Measurements from ENCODE around the gene ARAP2. TPM values are rescaled to one million over a fixed set of nuclear protein-coding genes. Genes with fewer than 3 reads are reported as not detected.

ARAP2 gene
- total and polyA plus RNA-seq, 7 experiments from 2014 or later: 10.4 to 78.5 (median 43.5) TPM

DNA sequence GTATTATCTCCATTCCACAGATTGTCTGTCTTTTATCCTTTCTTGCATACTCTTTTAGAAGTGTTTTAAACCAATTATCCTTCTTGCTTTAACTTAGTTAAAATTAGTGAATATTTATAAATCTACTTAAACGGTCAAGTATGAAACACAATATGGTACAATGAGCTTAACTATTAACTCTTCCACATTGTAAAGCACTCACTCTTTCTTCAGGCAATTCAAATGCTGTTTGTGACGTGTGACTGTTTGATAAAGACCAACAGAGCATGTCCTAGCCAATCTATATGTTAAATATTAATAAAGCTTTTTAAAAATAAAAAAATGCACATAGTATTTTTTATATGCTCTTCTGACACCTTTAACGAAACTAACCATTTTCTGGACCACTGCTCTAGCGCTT lies 192.7 kb downstream of the ARAP2 start:
- ChIA-PET POLR2A (no interaction called here), CTCF (no interaction called here)
- Mint-ChIP-seq H3K27me3 (no peaks in the 10 kb centered on the region), H3K4me3 (no peak overlapping the region), H3K9me3 (no peaks in the 10 kb centered on the region), H3K27ac (no peak overlapping the region), H3K36me3 (peaks cover 0 to 1% (median 0%) of the 10 kb centered on the region in 5 donors), H3K4me1 (no peaks in the 10 kb centered on the region)
- H3K27ac ChIP-seq (ENCODE audit: low read depth, low read length): no peak overlapping the region
- H3K36me3 ChIP-seq (ENCODE audit: control insufficient read depth in 2 of 3, insufficient read depth in 3 of 3, low read length in 3 of 3): no peaks in the 10 kb centered on the region
- H3K9me3 ChIP-seq (ENCODE audit: control insufficient read depth in 2 of 3, low read length in 3 of 3): no peaks in the 10 kb centered on the region
- intact Hi-C loops (cut with micrococcal nuclease): no loop called here
- H3K27me3 ChIP-seq (ENCODE audit: control insufficient read depth in 2 of 2, insufficient read depth in 2 of 2, low read length in 2 of 2): no peaks in the 10 kb centered on the region
- no peaks in the 10 kb centered on the region for H3K4me1 ChIP-seq (ENCODE audit: control insufficient read depth in 2 of 2, insufficient read depth in 2 of 2, low read length in 2 of 2)
- H3K4me3 ChIP-seq (ENCODE audit: low read length): no peak overlapping the region
- ATAC-seq (no peak), DNase-seq (no peak)

DNA sequence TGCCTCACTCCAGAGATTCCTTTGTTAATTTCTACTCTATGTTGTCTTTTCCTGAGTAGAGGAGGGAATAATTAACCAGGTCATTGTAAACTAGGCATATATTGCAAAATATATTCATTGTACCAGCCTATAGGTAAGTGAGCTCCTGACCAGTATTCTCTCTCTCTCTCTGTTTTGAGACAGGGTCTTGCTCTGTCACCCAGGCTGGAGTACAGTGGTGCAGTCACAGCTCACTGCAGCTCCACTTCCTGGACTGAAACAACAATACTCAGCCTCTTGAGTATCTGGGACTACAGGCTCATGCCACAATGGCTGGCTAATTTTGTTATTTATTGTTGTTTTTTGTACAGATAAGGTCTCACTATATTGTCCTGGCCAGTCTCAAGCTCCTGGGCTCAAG lies 198.3 kb downstream of the ARAP2 start:
- POLR2A ChIA-PET: no interaction called here
- Mint-ChIP-seq H3K27ac (no peak overlapping the region), H3K4me3 (no peak overlapping the region), H3K4me1 (no peaks in the 10 kb centered on the region), H3K9me3 (no peaks in the 10 kb centered on the region), H3K36me3 (peaks cover 0 to 5% (median 1%) of the 10 kb centered on the region in 5 donors), H3K27me3 (no peaks in the 10 kb centered on the region)
- Histone ChIP-seq H3K9me3 (ENCODE audit: control insufficient read depth in 2 of 3, low read length in 3 of 3) (no peaks in the 10 kb centered on the region), H3K4me3 (ENCODE audit: low read length) (no peak overlapping the region), H3K4me1 (ENCODE audit: control insufficient read depth in 2 of 2, insufficient read depth in 2 of 2, low read length in 2 of 2) (no peaks in the 10 kb centered on the region), H3K36me3 (ENCODE audit: control insufficient read depth in 2 of 3, insufficient read depth in 3 of 3, low read length in 3 of 3) (no peaks in the 10 kb centered on the region), H3K27me3 (ENCODE audit: control insufficient read depth in 2 of 2, insufficient read depth in 2 of 2, low read length in 2 of 2) (no peaks in the 10 kb centered on the region), H3K27ac (ENCODE audit: low read depth, low read length) (no peak overlapping the region)
- CTCF ChIA-PET: no interaction called here
- intact Hi-C loops (cut with micrococcal nuclease): no loop called here
- ATAC-seq (no peak), DNase-seq (no peak)

DNA sequence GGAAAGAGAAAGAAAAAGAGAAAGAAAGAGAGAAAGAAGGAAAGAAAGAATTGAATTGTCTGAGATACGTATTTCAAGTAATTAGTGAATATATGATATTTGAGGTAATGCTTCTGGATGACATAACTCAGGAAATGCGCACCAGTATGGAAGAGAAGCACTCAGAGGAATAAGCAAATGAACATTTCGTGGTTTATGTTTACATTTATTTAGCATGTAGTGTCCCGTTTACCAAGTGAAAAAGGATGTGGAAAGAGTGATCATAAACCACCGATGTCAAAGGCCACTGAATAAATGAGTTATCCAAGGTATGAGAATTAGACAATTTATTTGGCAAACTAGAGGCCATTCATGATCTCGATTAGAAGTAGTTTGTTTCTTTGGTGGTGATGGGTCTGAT lies 200.4 kb downstream of the ARAP2 start:
- H3K4me3 Mint-ChIP-seq: no peak overlapping the region
- ATAC-seq: no peak
- no peak overlapping the region for H3K4me3 ChIP-seq (ENCODE audit: low read length)
- H3K4me1 Mint-ChIP-seq: peaks cover 0 to 4% (median 0%) of the 10 kb centered on the region in 7 donors
- H3K27me3 ChIP-seq (ENCODE audit: control insufficient read depth in 2 of 2, insufficient read depth in 2 of 2, low read length in 2 of 2): no peaks in the 10 kb centered on the region
- H3K36me3 ChIP-seq (ENCODE audit: control insufficient read depth in 2 of 3, insufficient read depth in 3 of 3, low read length in 3 of 3): no peaks in the 10 kb centered on the region
- intact Hi-C loops (cut with micrococcal nuclease): no loop called here
- H3K27ac Mint-ChIP-seq: no peak overlapping the region
- ChIA-PET POLR2A (no interaction called here), CTCF (no interaction called here)
- H3K36me3 Mint-ChIP-seq: peaks cover 0 to 5% (median 1%) of the 10 kb centered on the region in 5 donors
- no peaks in the 10 kb centered on the region for H3K9me3 ChIP-seq (ENCODE audit: control insufficient read depth in 2 of 3, low read length in 3 of 3)
- H3K4me1 ChIP-seq (ENCODE audit: control insufficient read depth in 2 of 2, insufficient read depth in 2 of 2, low read length in 2 of 2): no peaks in the 10 kb centered on the region
- no peaks in the 10 kb centered on the region for H3K27me3 Mint-ChIP-seq
- no peak overlapping the region for H3K27ac ChIP-seq (ENCODE audit: low read depth, low read length)
- H3K9me3 Mint-ChIP-seq: no peaks in the 10 kb centered on the region
- DNase-seq: no peak

DNA sequence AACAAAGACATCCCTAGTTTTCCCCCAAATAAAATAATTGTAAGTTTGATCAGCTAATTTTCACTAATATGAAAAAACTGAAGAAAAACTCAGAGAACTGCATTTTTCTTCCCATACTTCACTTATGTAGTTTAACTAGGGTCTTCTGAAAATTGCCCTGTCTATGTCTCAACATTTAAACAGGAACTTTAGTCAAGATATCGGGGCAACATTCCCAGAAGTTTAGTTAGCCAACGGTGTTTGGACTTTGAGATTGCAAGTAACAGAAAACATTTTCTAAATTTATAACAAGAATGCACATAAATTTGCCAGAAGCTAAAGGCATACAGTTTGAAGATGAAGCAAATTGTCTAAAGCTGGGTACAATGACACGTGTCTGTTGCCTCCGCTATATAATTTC lies 201.1 kb downstream of the ARAP2 start:
- Mint-ChIP-seq H3K4me3 (no peak overlapping the region), H3K4me1 (peaks cover 0 to 4% (median 0%) of the 10 kb centered on the region in 7 donors), H3K36me3 (peaks cover 0 to 5% (median under 1%) of the 10 kb centered on the region in 5 donors), H3K27ac (no peak overlapping the region), H3K9me3 (no peaks in the 10 kb centered on the region), H3K27me3 (no peaks in the 10 kb centered on the region)
- ChIA-PET CTCF (no interaction called here), POLR2A (no interaction called here)
- H3K4me3 ChIP-seq (ENCODE audit: low read length): no peak overlapping the region
- no peaks in the 10 kb centered on the region for H3K9me3 ChIP-seq (ENCODE audit: control insufficient read depth in 2 of 3, low read length in 3 of 3)
- H3K36me3 ChIP-seq (ENCODE audit: control insufficient read depth in 2 of 3, insufficient read depth in 3 of 3, low read length in 3 of 3): no peaks in the 10 kb centered on the region
- no peak overlapping the region for H3K27ac ChIP-seq (ENCODE audit: low read depth, low read length)
- H3K27me3 ChIP-seq (ENCODE audit: control insufficient read depth in 2 of 2, insufficient read depth in 2 of 2, low read length in 2 of 2): no peaks in the 10 kb centered on the region
- DNase-seq (no peak), ATAC-seq (no peak)
- intact Hi-C loops (cut with micrococcal nuclease): no loop called here
- H3K4me1 ChIP-seq (ENCODE audit: control insufficient read depth in 2 of 2, insufficient read depth in 2 of 2, low read length in 2 of 2): no peaks in the 10 kb centered on the region

DNA sequence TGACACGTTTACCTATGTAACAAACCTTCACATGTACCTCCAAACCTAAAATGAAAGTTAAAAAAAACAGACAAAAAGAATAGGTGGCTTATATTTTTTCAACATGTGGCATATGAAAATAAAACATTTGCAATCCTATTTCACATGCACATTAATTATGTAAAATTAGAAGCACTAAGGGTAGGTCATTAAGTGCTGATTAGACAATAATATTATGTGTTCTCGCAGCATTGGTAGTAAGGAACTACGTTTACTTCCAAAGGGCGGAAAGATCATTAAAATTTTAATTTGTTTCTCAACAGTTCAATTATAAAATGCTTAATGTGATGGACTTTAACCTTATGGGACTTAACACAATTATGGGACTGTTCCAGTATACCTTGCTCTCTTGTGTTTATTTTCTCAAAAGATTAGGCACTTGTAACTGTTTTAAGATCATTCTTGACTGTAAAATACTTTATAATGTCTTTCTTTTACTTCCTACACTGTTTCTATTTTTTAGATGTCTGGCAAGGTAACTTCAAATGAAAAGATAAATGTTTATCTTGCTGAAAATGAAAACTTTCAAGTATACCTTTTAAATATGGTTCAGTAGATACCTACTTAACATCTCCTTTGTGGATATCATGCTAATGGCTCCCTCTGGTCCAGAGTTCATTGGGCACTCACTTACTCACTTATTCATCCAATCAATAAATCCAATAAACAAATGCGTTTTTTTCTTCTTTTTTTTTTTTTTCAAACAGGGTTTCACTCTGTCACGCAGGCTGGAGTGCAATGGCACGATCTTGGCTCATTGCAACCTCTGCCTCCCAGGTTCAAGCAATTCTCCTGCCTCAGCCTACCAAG lies 202.0 kb downstream of the ARAP2 start:
- peaks cover 0 to 5% (median 2%) of the 10 kb centered on the region in 5 donors for H3K36me3 Mint-ChIP-seq
- no peak for DNase-seq
- no peak for ATAC-seq
- CTCF ChIA-PET: no interaction called here
- intact Hi-C loops (cut with micrococcal nuclease): no loop called here
- no peaks in the 10 kb centered on the region for H3K4me1 ChIP-seq (ENCODE audit: control insufficient read depth in 2 of 2, insufficient read depth in 2 of 2, low read length in 2 of 2)
- H3K27ac Mint-ChIP-seq: no peak overlapping the region
- H3K27me3 Mint-ChIP-seq: no peaks in the 10 kb centered on the region
- no peaks in the 10 kb centered on the region for H3K9me3 ChIP-seq (ENCODE audit: control insufficient read depth in 2 of 3, low read length in 3 of 3)
- H3K4me3 ChIP-seq (ENCODE audit: low read length): no peak overlapping the region
- no peaks in the 10 kb centered on the region for H3K9me3 Mint-ChIP-seq
- H3K4me1 Mint-ChIP-seq: peaks cover 0 to 4% (median 0%) of the 10 kb centered on the region in 7 donors
- POLR2A ChIA-PET: no interaction called here
- H3K27me3 ChIP-seq (ENCODE audit: control insufficient read depth in 2 of 2, insufficient read depth in 2 of 2, low read length in 2 of 2): no peaks in the 10 kb centered on the region
- H3K36me3 ChIP-seq (ENCODE audit: control insufficient read depth in 2 of 3, insufficient read depth in 3 of 3, low read length in 3 of 3): no peaks in the 10 kb centered on the region
- no peak overlapping the region for H3K27ac ChIP-seq (ENCODE audit: low read depth, low read length)
- H3K4me3 Mint-ChIP-seq: no peak overlapping the region

DNA sequence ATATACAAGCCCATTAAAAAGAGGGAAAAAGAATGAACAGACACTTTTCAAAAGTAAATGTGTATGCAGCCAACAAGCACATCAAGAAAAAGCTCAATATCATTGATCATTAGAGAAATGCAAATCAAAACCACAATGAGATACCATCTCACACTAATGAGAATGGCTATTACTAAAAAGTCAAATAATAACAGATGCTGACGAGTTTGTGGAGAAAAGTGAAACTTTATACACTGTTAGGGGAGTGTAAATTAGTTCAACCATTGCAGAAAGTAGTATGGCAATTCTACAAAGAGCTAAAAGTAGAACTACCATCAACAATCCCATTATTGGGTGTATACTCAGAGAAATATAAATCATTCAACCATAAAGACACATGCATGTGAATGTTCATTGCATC lies 203.0 kb downstream of the ARAP2 start:
- H3K4me1 Mint-ChIP-seq: peaks cover 0 to 4% (median 0%) of the 10 kb centered on the region in 7 donors
- no peak overlapping the region for H3K27ac ChIP-seq (ENCODE audit: low read depth, low read length)
- H3K4me3 Mint-ChIP-seq: no peak overlapping the region
- H3K27ac Mint-ChIP-seq: no peak overlapping the region
- H3K9me3 ChIP-seq (ENCODE audit: control insufficient read depth in 2 of 3, low read length in 3 of 3): no peaks in the 10 kb centered on the region
- DNase-seq (no peak), ATAC-seq (no peak)
- H3K36me3 ChIP-seq (ENCODE audit: control insufficient read depth in 2 of 3, insufficient read depth in 3 of 3, low read length in 3 of 3): no peaks in the 10 kb centered on the region
- ChIA-PET CTCF (no interaction called here), POLR2A (no interaction called here)
- peaks cover 0 to 5% (median 0%) of the 10 kb centered on the region in 11 donors for H3K9me3 Mint-ChIP-seq
- no peaks in the 10 kb centered on the region for H3K27me3 ChIP-seq (ENCODE audit: control insufficient read depth in 2 of 2, insufficient read depth in 2 of 2, low read length in 2 of 2)
- H3K27me3 Mint-ChIP-seq: no peaks in the 10 kb centered on the region
- peaks cover 0 to 9% (median 2%) of the 10 kb centered on the region in 5 donors for H3K36me3 Mint-ChIP-seq
- no peak overlapping the region for H3K4me3 ChIP-seq (ENCODE audit: low read length)
- H3K4me1 ChIP-seq (ENCODE audit: control insufficient read depth in 2 of 2, insufficient read depth in 2 of 2, low read length in 2 of 2): no peaks in the 10 kb centered on the region
- intact Hi-C loops (cut with micrococcal nuclease): no loop called here

DNA sequence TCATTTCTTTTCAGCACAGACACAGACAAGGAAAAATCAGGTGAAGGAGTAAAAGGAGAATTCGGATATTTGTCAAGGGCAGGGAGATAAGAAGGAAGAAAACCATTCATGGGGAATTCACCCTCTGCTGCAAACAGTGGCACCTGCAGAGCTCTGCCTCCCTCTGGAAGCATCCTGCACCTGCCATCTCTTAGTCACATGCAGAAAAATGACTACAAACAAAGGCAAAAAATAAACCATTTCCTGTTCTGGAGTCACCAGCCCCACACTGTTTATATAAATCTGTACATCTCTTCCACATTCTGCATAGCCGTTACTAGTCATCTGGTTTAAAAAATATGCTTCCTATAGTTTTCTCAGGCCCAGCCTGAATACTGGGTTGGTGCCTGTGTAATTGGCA lies 205.3 kb downstream of the ARAP2 start:
- Mint-ChIP-seq H3K27me3 (no peaks in the 10 kb centered on the region), H3K36me3 (peaks cover 0 to 7% (median 2%) of the 10 kb centered on the region in 5 donors), H3K27ac (no peak overlapping the region), H3K9me3 (peaks cover 0 to 16% (median 4%) of the 10 kb centered on the region in 11 donors), H3K4me1 (peaks cover 0 to 4% (median 0%) of the 10 kb centered on the region in 7 donors), H3K4me3 (no peak overlapping the region)
- no peaks in the 10 kb centered on the region for H3K27me3 ChIP-seq (ENCODE audit: control insufficient read depth in 2 of 2, insufficient read depth in 2 of 2, low read length in 2 of 2)
- DNase-seq (peak in 1 of 9 donors; percentile 0), ATAC-seq (no peak)
- intact Hi-C loops (cut with micrococcal nuclease): no loop called here
- H3K27ac ChIP-seq (ENCODE audit: low read depth, low read length): no peak overlapping the region
- ChIA-PET POLR2A (no interaction called here), CTCF (no interaction called here)
- no peak overlapping the region for H3K4me3 ChIP-seq (ENCODE audit: low read length)
- no peaks in the 10 kb centered on the region for H3K9me3 ChIP-seq (ENCODE audit: control insufficient read depth in 2 of 3, low read length in 3 of 3)
- H3K4me1 ChIP-seq (ENCODE audit: control insufficient read depth in 2 of 2, insufficient read depth in 2 of 2, low read length in 2 of 2): no peaks in the 10 kb centered on the region
- no peaks in the 10 kb centered on the region for H3K36me3 ChIP-seq (ENCODE audit: control insufficient read depth in 2 of 3, insufficient read depth in 3 of 3, low read length in 3 of 3)
